Endothelial cell of umbilical vein (primary cell): ENCODE measurements around the gene TRIM65. TPM values are rescaled to one million over a fixed set of nuclear protein-coding genes. Genes with fewer than 3 reads are reported as not detected.

Experiments
- BruUV-seq: library from RNA; stranded (reverse); fragments of 400-500 nt; replicated peaks from 2 replicates; lab custom pipeline; 2021; lab: Mats Ljungman, UMichigan
- CTCF ChIA-PET: fragments of 300-600, 350-600 bp; sonication (Branson Sonifier 250); formaldehyde crosslinking; loops from one replicate; lab custom pipeline; 2021; ENCODE audit warnings: antibody characterized with exemption, inconsistent platforms; lab: Charles Lee
- POLR2A ChIA-PET: fragments of 300-600, 350-600 bp; sonication (Branson Sonifier 250); formaldehyde crosslinking; loops from one replicate; lab custom pipeline; 2021; ENCODE audit warnings: antibody characterized with exemption, inconsistent platforms; lab: Charles Lee
- DNase-seq: peaks from one replicate; pipeline ENCODE4 v3.0.0-alpha.2; 2011; ENCODE audit warnings: low read depth, low spot score
- FAIRE-seq: peaks from 2 replicates; lab custom pipeline; 2011; peaks lifted over from hg19 to GRCh38; lab: Jason Lieb, UNC
- H2AFZ ChIP-seq: 2 replicates; pipeline ENCODE4 v1.6.0; 2012; ENCODE audit warnings: low read depth, low read length, control low read depth, inconsistent platforms
- H3K27ac ChIP-seq: 2 replicates; pipeline ENCODE4 v1.5.1; 2011; ENCODE audit warnings: low read depth, mild to moderate bottlenecking, control low read depth, low read length, moderate library complexity; ENCODE audit not compliant: insufficient read depth
- H3K27me3 ChIP-seq, 2 experiments: 2 replicates each; pipeline versions ENCODE4 v1.6.0 to v1.6.1; 2011; ENCODE audit warnings: low read length in 2 of 2, mixed read lengths in 1 of 2; ENCODE audit not compliant: control insufficient read depth in 2 of 2, insufficient read depth in 2 of 2
- H3K36me3 ChIP-seq, 2 experiments: 2 replicates in 1 of 2; 3 replicates in 1 of 2; pipeline ENCODE4 v1.5.1; 2011; ENCODE audit warnings: low read length in 2 of 2, mild to moderate bottlenecking in 1 of 2, moderate library complexity in 1 of 2; ENCODE audit not compliant: control insufficient read depth in 2 of 2, insufficient read depth in 2 of 2; ENCODE audit errors: extremely low read depth in 1 of 2
- H3K4me1 ChIP-seq: 3 replicates; pipeline ENCODE4 v1.5.1; 2011; ENCODE audit warnings: mild to moderate bottlenecking, low read length; ENCODE audit not compliant: control insufficient read depth, insufficient read depth; ENCODE audit errors: extremely low read depth
- H3K4me2 ChIP-seq: 2 replicates; pipeline ENCODE4 v1.6.1; 2011; ENCODE audit warnings: low read length, control low read depth, mixed read lengths; ENCODE audit not compliant: insufficient read depth
- H3K4me3 ChIP-seq, 3 experiments: fragments of 200-600 bp in 1 of 3; sonication (generic), shearing (Covaris generic) in 1 of 3; replicated peaks in 1 of 3; 2 replicates each; pipeline ENCODE4 v1.5.1; 2011 to 2016; ENCODE audit warnings: control low read depth in 3 of 3, low read length in 3 of 3, mild to moderate bottlenecking in 2 of 3, inconsistent platforms in 1 of 3, low read depth in 1 of 3, moderate library complexity in 1 of 3; ENCODE audit not compliant: insufficient read depth in 1 of 3
- H3K79me2 ChIP-seq: 2 replicates; pipeline ENCODE4 v1.6.0; 2012; ENCODE audit warnings: low read length, inconsistent platforms; ENCODE audit not compliant: control insufficient read depth, insufficient read depth
- H3K9ac ChIP-seq: replicated peaks from 2 replicates; pipeline ENCODE3; 2011; ENCODE audit warnings: low read length, control low read depth; ENCODE audit not compliant: insufficient read depth; ENCODE audit errors: extremely low read depth
- H3K9me1 ChIP-seq: replicated peaks from 3 replicates; pipeline ENCODE4 v1.6.0; 2011; ENCODE audit warnings: mild to moderate bottlenecking, low read length; ENCODE audit not compliant: control insufficient read depth, insufficient read depth; ENCODE audit errors: extremely low read depth
- H3K9me3 ChIP-seq: replicated peaks from 2 replicates; pipeline ENCODE4 v1.5.1; 2012; ENCODE audit warnings: low read length, inconsistent platforms; ENCODE audit not compliant: control insufficient read depth, insufficient read depth
- H4K20me1 ChIP-seq: replicated peaks from 2 replicates; pipeline ENCODE3; 2011; ENCODE audit warnings: mild to moderate bottlenecking, low read length; ENCODE audit not compliant: control insufficient read depth, insufficient read depth; ENCODE audit errors: extremely low read depth
- EZH2 ChIP-seq: IDR thresholded peaks from 2 replicates; pipeline ENCODE4 v1.6.1; 2012; ENCODE audit warnings: borderline replicate concordance, low read depth, mild to moderate bottlenecking, moderate library complexity, low read length, inconsistent platforms; ENCODE audit not compliant: severe bottlenecking
- FOS ChIP-seq: IDR thresholded peaks from 2 replicates; pipeline ENCODE4 v1.6.1; 2011; ENCODE audit warnings: mild to moderate bottlenecking, low read length, moderate library complexity, borderline replicate concordance; ENCODE audit not compliant: insufficient read depth
- GATA2 ChIP-seq: IDR thresholded peaks from 2 replicates; pipeline ENCODE4 v1.7.0; 2011; ENCODE audit warnings: low read depth, mild to moderate bottlenecking, moderate library complexity, mixed read lengths, low read length; ENCODE audit not compliant: insufficient read length, insufficient read depth
- JUN ChIP-seq: IDR thresholded peaks from 2 replicates; pipeline ENCODE4 v1.6.1; 2011; ENCODE audit warnings: borderline replicate concordance, low read depth; ENCODE audit not compliant: insufficient read length, insufficient read depth
- MAX ChIP-seq: IDR thresholded peaks from 2 replicates; pipeline ENCODE4 v1.6.1; 2011; ENCODE audit not compliant: insufficient read depth, insufficient read length
- MYC ChIP-seq: IDR thresholded peaks from one replicate; pipeline ENCODE4 v1.6.1; 2011; ENCODE audit warnings: mild to moderate bottlenecking, low read depth, low read length
- POLR2A ChIP-seq: IDR thresholded peaks from 2 replicates; pipeline ENCODE4 v1.6.1; 2012; ENCODE audit warnings: low read depth, mild to moderate bottlenecking, control low read depth, low read length
- POLR2AphosphoS5 ChIP-seq: IDR thresholded peaks from 2 replicates; pipeline ENCODE4 v1.6.1; 2012; ENCODE audit warnings: low read depth, mild to moderate bottlenecking, control low read depth, low read length, moderate library complexity; ENCODE audit not compliant: insufficient read depth
- dilution Hi-C: fragments of 300-500 bp; cut with MboI; formaldehyde crosslinking; loops from one replicate; pipeline ENCODE4 v1.15.0; 2019; ENCODE audit warnings: low sequenced_read_pairs; ENCODE audit not compliant: extremely low pct_ligation_motif_present
- intact Hi-C: fragments of 100-400 bp; cut with micrococcal nuclease; formaldehyde crosslinking; loops from one replicate; pipeline ENCODE4 v1.10.0; 2022
- polyA plus RNA-seq, 4 experiments: library from polyadenylated mRNA; depleted of rRNA in 3 of 4; stranded (reverse) in 3 of 4; unstranded in 1 of 4; fragments of >200 nt; gene quantifications; 2 replicates each; pipeline versions ENCODE4 v1.2.1 to v1.2.3, GENCODE V29; 2011 to 2012; ENCODE audit warnings: missing spikeins in 1 of 4
- total RNA-seq: library from RNA; stranded (reverse); gene quantifications from 2 replicates; pipeline ENCODE4 v1.2.3, GENCODE V29; 2021
- TF ChIP-seq, protein P1 (sequence below), 2 donors: IDR thresholded peaks; 1 replicate in 1 of 2; 2 replicates in 1 of 2; pipeline ENCODE4 v1.5.1; 2011; ENCODE audit warnings: low read length in 2 of 2, mild to moderate bottlenecking in 2 of 2, moderate library complexity in 2 of 2, control low read depth in 1 of 2, inconsistent platforms in 1 of 2, low read depth in 1 of 2; ENCODE audit not compliant: insufficient read depth in 1 of 2; ENCODE audit errors: extremely low read depth in 1 of 2

The TRIM65 gene
- total and polyA plus RNA-seq, 2 donors (not counting 3 experiments of a cell fraction or from before 2014, with no cell fraction given): 19.3 to 33.5 TPM

- intact Hi-C loops: no loop called here
- Histone ChIP-seq H4K20me1 (no peaks in the 10 kb centered on the region), H3K9me3 (no peaks in the 10 kb centered on the region), H3K4me2 (no peak overlapping the region), H3K4me1 (peaks cover 8% of the 10 kb centered on the region), H3K27me3 (no peaks in the 10 kb centered on the region), H3K9ac (no peak overlapping the region), H2AFZ (no peak overlapping the region), H3K36me3 (peaks cover 0 to 15% of the 10 kb centered on the region in 2 experiments), H3K79me2 (peaks cover 22% of the 10 kb centered on the region), H3K27ac (no peak overlapping the region), H3K9me1 (no peaks in the 10 kb centered on the region), H3K4me3 (no peak overlapping the region)
- POLR2A ChIA-PET: no interaction called here
- FAIRE-seq (no peak), DNase-seq (no peak)
- CTCF ChIA-PET: no interaction called here
- dilution Hi-C loops: no loop called here
- TF ChIP-seq EZH2 (no peak), JUN (no peak), MYC (no peak), POLR2A (no peak), POLR2AphosphoS5 (no peak), GATA2 (no peak), MAX (no peak), FOS (no peak)
- TF ChIP-seq, protein P1, sequence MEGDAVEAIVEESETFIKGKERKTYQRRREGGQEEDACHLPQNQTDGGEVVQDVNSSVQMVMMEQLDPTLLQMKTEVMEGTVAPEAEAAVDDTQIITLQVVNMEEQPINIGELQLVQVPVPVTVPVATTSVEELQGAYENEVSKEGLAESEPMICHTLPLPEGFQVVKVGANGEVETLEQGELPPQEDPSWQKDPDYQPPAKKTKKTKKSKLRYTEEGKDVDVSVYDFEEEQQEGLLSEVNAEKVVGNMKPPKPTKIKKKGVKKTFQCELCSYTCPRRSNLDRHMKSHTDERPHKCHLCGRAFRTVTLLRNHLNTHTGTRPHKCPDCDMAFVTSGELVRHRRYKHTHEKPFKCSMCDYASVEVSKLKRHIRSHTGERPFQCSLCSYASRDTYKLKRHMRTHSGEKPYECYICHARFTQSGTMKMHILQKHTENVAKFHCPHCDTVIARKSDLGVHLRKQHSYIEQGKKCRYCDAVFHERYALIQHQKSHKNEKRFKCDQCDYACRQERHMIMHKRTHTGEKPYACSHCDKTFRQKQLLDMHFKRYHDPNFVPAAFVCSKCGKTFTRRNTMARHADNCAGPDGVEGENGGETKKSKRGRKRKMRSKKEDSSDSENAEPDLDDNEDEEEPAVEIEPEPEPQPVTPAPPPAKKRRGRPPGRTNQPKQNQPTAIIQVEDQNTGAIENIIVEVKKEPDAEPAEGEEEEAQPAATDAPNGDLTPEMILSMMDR (IDR thresholded peaks at IDR 0.05; ENCODE audit: extremely low read depth in 1 of 2, insufficient read depth in 1 of 2, low read depth in 1 of 2, low read length in 2 of 2): no peak
- BruUV-seq: no TSS peak
Observed at GRCh38 chr17:75891022-75891604, 5.6 kb downstream of the TRIM65 start.
